ENCODE data around the gene CES5A. TPM values are rescaled to one million over a fixed set of nuclear protein-coding genes. Genes with fewer than 3 reads are reported as not detected.

CES5A gene
- total and polyA plus RNA-seq, 2 of the 4 experiments (the other 2 are of a cell fraction) = not detected

- H3K4ac ChIP-seq (ENCODE audit: low read depth, low read length) = no peak overlapping the region
- H3K79me1 ChIP-seq (ENCODE audit: low read depth in 1 of 2, low read length in 2 of 2) = no peaks in the 10 kb centered on the region
- H2AK9ac ChIP-seq (replicated peaks; ENCODE audit: low read depth, low read length, poor library complexity) = no peak overlapping the region
- ATAC-seq (ENCODE audit: low read depth) (no peak), DNase-seq (no peak)
- intact Hi-C loops (cut with micrococcal nuclease) (no loop called here), dilution Hi-C loops (cut with HindIII; ENCODE audit: low sequenced_read_pairs, unreplicated experiment) (no loop called here), in situ Hi-C loops (cut with MboI; ENCODE audit: low sequenced_read_pairs) (no loop called here)
- no peaks in the 10 kb centered on the region for H3K9me3 ChIP-seq (ENCODE audit: control insufficient read depth, insufficient read depth, low read length)
- no peak overlapping the region for H3K27ac ChIP-seq (ENCODE audit: insufficient read depth, low read length)
- no peak overlapping the region for H4K91ac ChIP-seq (ENCODE audit: insufficient read depth, low read depth, low read length)
- H3K56ac ChIP-seq (ENCODE audit: extremely low read depth, insufficient read depth, low read length) = no peak overlapping the region
- no peak overlapping the region for H2AFZ ChIP-seq (replicated peaks; ENCODE audit: low read length, poor library complexity)
- H3K14ac ChIP-seq (replicated peaks; ENCODE audit: low read depth, low read length) = no peak overlapping the region
- TF ChIP-seq MXI1 (IDR thresholded peaks at IDR 0.05; ENCODE audit: borderline replicate concordance, low read depth, low read length) (no peak), BHLHE40 (IDR thresholded peaks at IDR 0.05; ENCODE audit: low read depth, low read length) (no peak), CEBPB (IDR thresholded peaks at IDR 0.05; ENCODE audit: low read depth, low read length) (no peak), ELK1 (IDR thresholded peaks at IDR 0.05; ENCODE audit: borderline replicate concordance, low read depth, low read length) (no peak)
- H4K5ac ChIP-seq (ENCODE audit: low read depth, low read length) = no peak overlapping the region
- H4K20me1 ChIP-seq (ENCODE audit: insufficient read depth, low read length) = no peaks in the 10 kb centered on the region
- CTCF ChIA-PET = interaction anchor here (0.6 kb wide), 1 partner anchor 86 kb away, joined by 3 read pairs; no protein-coding TSS in a partner anchor
- WGBS, 2 experiments (ENCODE audit: extremely low coverage in 2 of 2, insufficient read length in 1 of 2) = no CpG with 5 or more reads among the region's 4 CpGs
- POLR2A ChIA-PET (ENCODE audit: unreplicated experiment) = no interaction called here
- no peaks in the 10 kb centered on the region for H3K9me1 ChIP-seq (ENCODE audit: insufficient read depth, low read length)
- H2BK5ac ChIP-seq (ENCODE audit: low read depth, low read length, poor library complexity, severe bottlenecking) = no peak overlapping the region
- no peak overlapping the region for H2BK20ac ChIP-seq (ENCODE audit: low read depth, low read length)
- no peaks in the 10 kb centered on the region for H3K4me1 ChIP-seq (ENCODE audit: control insufficient read depth, insufficient read depth, low read length)
- no peak overlapping the region for H2BK120ac ChIP-seq (ENCODE audit: low read depth, low read length)
- no peaks in the 10 kb centered on the region; the same call in 1 of the 2 replicates for H3K27me3 ChIP-seq (ENCODE audit: control insufficient read depth, insufficient read depth, low read length)
- BruUV-seq (replicated peaks) = no TSS peak
- no peak overlapping the region for H3K9ac ChIP-seq (ENCODE audit: low read depth, low read length)
- H3K23ac ChIP-seq (ENCODE audit: low read depth, low read length) = no peak overlapping the region
- H2BK15ac ChIP-seq (ENCODE audit: low read depth, low read length) = no peak overlapping the region
- H3K4me3 ChIP-seq (ENCODE audit: insufficient read depth, low read depth, low read length) = no peak overlapping the region
- no peak overlapping the region for H2AK5ac ChIP-seq (ENCODE audit: low read depth, low read length)
- H4K8ac ChIP-seq (ENCODE audit: low read depth in 2 of 2, low read length in 2 of 2) = no peak overlapping the region
- no peak overlapping the region for H3K18ac ChIP-seq (ENCODE audit: low read depth, low read length)
- H3K36me3 ChIP-seq (ENCODE audit: control insufficient read depth, insufficient read depth, low read length) = no peaks in the 10 kb centered on the region
- no peak overlapping the region for H3K4me2 ChIP-seq (ENCODE audit: low read depth, low read length)
Observed at GRCh38 chr16:55836158-55836611, 39.0 kb downstream of the CES5A start.

All from IMR-90 (cell line).